PC-9 (cell line): ENCODE results near the gene SHKBP1. TPM values are rescaled to one million over a fixed set of nuclear protein-coding genes. Genes with fewer than 3 reads are reported as not detected.

Experiments used
- BruUV-seq: library from RNA; stranded (reverse); fragments of 400-500 nt; replicated peaks from 2 replicates; lab custom pipeline; 2021; lab: Mats Ljungman, UMichigan
- CTCF ChIA-PET: fragments of 300-600 bp; sonication (Branson Sonifier 250); formaldehyde crosslinking; loops from one replicate; lab custom pipeline; 2022; ENCODE audit warnings: antibody characterized with exemption; lab: Charles Lee
- POLR2A ChIA-PET: fragments of 300-600 bp; sonication (Branson Sonifier 250); formaldehyde crosslinking; loops from one replicate; lab custom pipeline; 2022; ENCODE audit warnings: antibody characterized with exemption; ENCODE audit not compliant: unreplicated experiment; lab: Charles Lee
- DNase-seq, 2 experiments: peaks; one replicate each; pipeline versions ENCODE4 v3.0.0 to v3.0.0-alpha.2; 2015 to 2022; ENCODE audit warnings: mixed read lengths in 1 of 2
- H2AFZ ChIP-seq: fragments of 200-600 bp; sonication (generic); 2 replicates; pipeline ENCODE4 v1.8.1; 2017; ENCODE audit warnings: antibody characterized with exemption
- H3F3A ChIP-seq: fragments of 200-600 bp; sonication (generic); 2 replicates; pipeline ENCODE4 v1.8.1; 2017; ENCODE audit warnings: antibody characterized with exemption, mild to moderate bottlenecking, low read depth; ENCODE audit not compliant: insufficient read depth
- H3K27ac ChIP-seq: fragments of 200-600 bp; sonication (generic); 2 replicates; pipeline ENCODE4 v1.6.1; 2016; ENCODE audit warnings: mixed run types
- H3K27me3 ChIP-seq: fragments of 200-600 bp; sonication (generic); 2 replicates; pipeline ENCODE4 v1.6.1; 2016; ENCODE audit warnings: low read depth, mixed run types; ENCODE audit not compliant: insufficient read depth
- H3K36me3 ChIP-seq: fragments of 200-600 bp; sonication (generic); 2 replicates; pipeline ENCODE4 v1.6.1; 2016; ENCODE audit warnings: low read depth, mixed run types
- H3K4me1 ChIP-seq: fragments of 200-600 bp; sonication (generic); replicated peaks from 2 replicates; pipeline ENCODE4 v1.6.1; 2016; ENCODE audit warnings: mixed run types; ENCODE audit not compliant: insufficient read depth
- H3K4me2 ChIP-seq: fragments of 200-600 bp; sonication (generic); 2 replicates; pipeline ENCODE4 v1.6.1; 2017; ENCODE audit warnings: mixed run types
- H3K4me3 ChIP-seq: fragments of 200-600 bp; sonication (generic); 2 replicates; pipeline ENCODE4 v1.6.1; 2016; ENCODE audit warnings: mixed run types
- H3K79me2 ChIP-seq: fragments of 200-600 bp; sonication (generic); 2 replicates; pipeline ENCODE4 v1.6.1; 2017; ENCODE audit warnings: low read depth, mixed run types
- H3K9me2 ChIP-seq: fragments of 200-600 bp; sonication (generic); 2 replicates; pipeline ENCODE4 v1.8.1; 2017; ENCODE audit warnings: mild to moderate bottlenecking; ENCODE audit not compliant: insufficient read depth
- H3K9me3 ChIP-seq: fragments of 200-600 bp; sonication (generic); 2 replicates; pipeline ENCODE4 v1.8.1; 2016; ENCODE audit warnings: low read depth; ENCODE audit not compliant: insufficient read depth
- H4K20me1 ChIP-seq: fragments of 200-600 bp; sonication (generic); 2 replicates; pipeline ENCODE4 v1.8.1; 2017; ENCODE audit not compliant: insufficient read depth
- EZH2 ChIP-seq: fragments of 200-600 bp; sonication (generic); IDR thresholded peaks from 2 replicates; pipeline ENCODE4 v1.8.0; 2017; ENCODE audit warnings: antibody characterized with exemption, low read depth
- intact Hi-C: fragments of 100-400 bp; cut with micrococcal nuclease; formaldehyde crosslinking; loops from one replicate; pipeline ENCODE4 v1.10.0; 2022; ENCODE audit not compliant: unreplicated experiment
- total RNA-seq: library from RNA; stranded (reverse); gene quantifications from 2 replicates; pipeline ENCODE4 v1.2.3, GENCODE V29; 2021
- TF ChIP-seq, protein P1 (sequence below): fragments of 200-600 bp; sonication (generic); conservative IDR thresholded peaks from 2 replicates; pipeline ENCODE4 v1.6.1; 2017; ENCODE audit warnings: mixed run types, antibody characterized with exemption, mild to moderate bottlenecking, moderate library complexity

Gene SHKBP1
- total RNA-seq, 1 experiment from 2014 or later, result 90.1 TPM

DNA sequence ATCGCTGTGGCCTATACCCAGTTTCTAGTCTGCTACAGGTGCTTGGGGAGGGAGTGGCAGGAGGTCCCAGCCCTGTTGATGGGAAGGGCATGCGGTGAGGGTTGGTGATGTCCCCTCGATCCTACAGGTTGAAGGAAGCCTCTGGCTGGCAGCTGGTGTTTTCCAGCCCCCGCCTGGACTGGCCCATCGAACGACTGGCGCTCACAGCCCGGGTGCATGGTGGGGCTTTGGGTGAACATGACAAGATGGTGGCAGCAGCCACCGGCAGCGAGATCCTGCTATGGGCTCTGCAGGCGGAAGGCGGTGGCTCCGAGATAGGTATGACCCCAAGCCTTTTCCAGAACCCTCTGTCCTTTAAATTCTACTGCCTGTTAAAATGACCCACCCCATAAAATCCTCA lies 3.9 kb downstream of the SHKBP1 start:
- Histone ChIP-seq H3K9me3 (no peaks in the 10 kb centered on the region), H3K79me2 (peaks cover 6% of the 10 kb centered on the region; the same call in 1 of the 2 replicates), H4K20me1 (no peaks in the 10 kb centered on the region), H2AFZ (no peak overlapping the region), H3K27ac (no peak overlapping the region), H3F3A (peaks cover 14% of the 10 kb centered on the region), H3K36me3 (no peaks in the 10 kb centered on the region), H3K4me1 (peaks cover 20% of the 10 kb centered on the region; the same call in 1 of the 2 replicates), H3K4me3 (no peak overlapping the region), H3K27me3 (no peaks in the 10 kb centered on the region), H3K9me2 (no peaks in the 10 kb centered on the region), H3K4me2 (no peak overlapping the region)
- DNase-seq, result no peak
- TF ChIP-seq, protein P1, sequence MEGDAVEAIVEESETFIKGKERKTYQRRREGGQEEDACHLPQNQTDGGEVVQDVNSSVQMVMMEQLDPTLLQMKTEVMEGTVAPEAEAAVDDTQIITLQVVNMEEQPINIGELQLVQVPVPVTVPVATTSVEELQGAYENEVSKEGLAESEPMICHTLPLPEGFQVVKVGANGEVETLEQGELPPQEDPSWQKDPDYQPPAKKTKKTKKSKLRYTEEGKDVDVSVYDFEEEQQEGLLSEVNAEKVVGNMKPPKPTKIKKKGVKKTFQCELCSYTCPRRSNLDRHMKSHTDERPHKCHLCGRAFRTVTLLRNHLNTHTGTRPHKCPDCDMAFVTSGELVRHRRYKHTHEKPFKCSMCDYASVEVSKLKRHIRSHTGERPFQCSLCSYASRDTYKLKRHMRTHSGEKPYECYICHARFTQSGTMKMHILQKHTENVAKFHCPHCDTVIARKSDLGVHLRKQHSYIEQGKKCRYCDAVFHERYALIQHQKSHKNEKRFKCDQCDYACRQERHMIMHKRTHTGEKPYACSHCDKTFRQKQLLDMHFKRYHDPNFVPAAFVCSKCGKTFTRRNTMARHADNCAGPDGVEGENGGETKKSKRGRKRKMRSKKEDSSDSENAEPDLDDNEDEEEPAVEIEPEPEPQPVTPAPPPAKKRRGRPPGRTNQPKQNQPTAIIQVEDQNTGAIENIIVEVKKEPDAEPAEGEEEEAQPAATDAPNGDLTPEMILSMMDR, result no peak
- TF ChIP-seq EZH2, result no peak
- BruUV-seq, result no TSS peak
- POLR2A ChIA-PET, result no interaction called here
- intact Hi-C loops, result no loop called here
- CTCF ChIA-PET, result no interaction called here

- Histone ChIP-seq H3K9me2 (no peaks in the 10 kb centered on the region), H3K4me1 (peaks cover 20% of the 10 kb centered on the region; the same call in 1 of the 2 replicates), H3K4me3 (no peak overlapping the region), H3K9me3 (no peaks in the 10 kb centered on the region), H3F3A (peaks cover 18% of the 10 kb centered on the region), H3K27ac (no peak overlapping the region), H2AFZ (no peak overlapping the region), H3K4me2 (no peak overlapping the region), H3K79me2 (peaks cover 6% of the 10 kb centered on the region; the same call in 1 of the 2 replicates), H3K27me3 (no peaks in the 10 kb centered on the region), H3K36me3 (no peaks in the 10 kb centered on the region), H4K20me1 (no peaks in the 10 kb centered on the region)
- BruUV-seq, result no TSS peak
- intact Hi-C loops, result no loop called here
- ChIA-PET CTCF (interaction anchor here (0.6 kb wide), 2 partner anchors 20 to 25 kb away, joined by 7 to 11 read pairs; no protein-coding TSS in a partner anchor), POLR2A (interaction anchor here (0.5 kb wide), 1 partner anchor 13 kb away, joined by 4 read pairs; no protein-coding TSS in a partner anchor)
- TF ChIP-seq EZH2, result no peak
- no peak for DNase-seq
Observed at GRCh38 chr19:40581531-40581930, 4.9 kb downstream of the SHKBP1 start.

DNA sequence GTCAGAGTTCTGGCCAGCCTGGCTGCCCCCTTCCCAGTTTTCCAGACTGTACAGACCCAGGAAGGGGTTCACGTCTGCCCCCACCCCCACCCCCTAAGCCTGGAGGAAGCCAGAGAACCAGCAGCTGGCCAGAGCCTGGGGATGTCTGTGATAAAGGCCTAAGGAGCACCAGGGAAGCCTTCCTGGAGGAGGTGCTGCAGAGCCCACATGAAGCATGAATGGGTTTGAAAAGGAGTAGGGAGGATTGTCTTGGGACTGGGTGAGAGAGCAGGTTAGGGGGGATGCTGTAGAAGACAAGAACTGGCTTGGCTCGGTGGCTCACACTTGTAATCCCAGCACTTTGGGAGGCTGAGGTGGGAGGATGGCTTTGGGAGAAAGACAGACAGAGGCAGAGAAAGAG lies 5.8 kb downstream of the SHKBP1 start:
- BruUV-seq, result no TSS peak
- ChIA-PET CTCF (interaction anchor here (0.6 kb wide), 1 partner anchor 21 kb away, joined by 11 read pairs; no protein-coding TSS in a partner anchor), POLR2A (no interaction called here)
- Histone ChIP-seq H3K36me3 (no peaks in the 10 kb centered on the region), H3K4me2 (no peak overlapping the region), H2AFZ (no peak overlapping the region), H3K4me1 (peaks cover 19% of the 10 kb centered on the region; the same call in 1 of the 2 replicates), H3K27me3 (no peaks in the 10 kb centered on the region), H3K27ac (no peak overlapping the region), H3F3A (peaks cover 18% of the 10 kb centered on the region), H3K9me3 (no peaks in the 10 kb centered on the region), H4K20me1 (no peaks in the 10 kb centered on the region), H3K79me2 (peaks cover 1% of the 10 kb centered on the region; the same call in 1 of the 2 replicates), H3K4me3 (no peak overlapping the region), H3K9me2 (no peaks in the 10 kb centered on the region)
- TF ChIP-seq, protein P1, result no peak
- intact Hi-C loops, result no loop called here
- DNase-seq, result no peak

DNA sequence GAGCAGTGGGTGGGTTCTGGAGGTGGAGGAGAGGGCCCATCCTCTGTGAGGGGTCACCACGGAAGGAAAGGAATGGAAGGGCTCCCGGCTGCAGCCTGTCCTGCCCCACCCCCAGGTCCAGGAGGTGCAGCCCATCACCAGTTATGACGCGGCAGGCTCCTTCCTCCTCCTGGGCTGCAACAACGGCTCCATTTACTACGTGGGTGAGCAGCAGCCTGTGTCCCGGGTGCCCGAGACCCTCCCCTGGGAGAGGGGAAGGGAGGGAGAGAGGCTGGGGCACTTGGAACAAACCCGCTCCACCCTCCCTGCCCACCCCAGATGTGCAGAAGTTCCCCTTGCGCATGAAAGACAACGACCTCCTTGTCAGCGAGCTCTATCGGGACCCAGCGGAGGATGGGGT lies 6.6 kb downstream of the SHKBP1 start:
- ChIA-PET POLR2A (no interaction called here), CTCF (no interaction called here)
- intact Hi-C loops, result no loop called here
- Histone ChIP-seq H3K27ac (no peak overlapping the region), H3K27me3 (no peaks in the 10 kb centered on the region), H3K36me3 (no peaks in the 10 kb centered on the region), H3K9me2 (no peaks in the 10 kb centered on the region), H3F3A (peaks cover 18% of the 10 kb centered on the region), H3K4me1 (peaks cover 15% of the 10 kb centered on the region; the same call in 1 of the 2 replicates), H3K79me2 (no peaks in the 10 kb centered on the region), H3K4me3 (no peak overlapping the region), H3K4me2 (no peak overlapping the region), H4K20me1 (no peaks in the 10 kb centered on the region), H2AFZ (no peak overlapping the region), H3K9me3 (no peaks in the 10 kb centered on the region)
- no TSS peak for BruUV-seq
- TF ChIP-seq, protein P1, result no peak
- TF ChIP-seq EZH2, result no peak
- no peak for DNase-seq
